K562 (cell line): ENCODE data around the gene LUC7L. TPM values are rescaled to one million over a fixed set of nuclear protein-coding genes. Genes with fewer than 3 reads are reported as not detected.

Experiments
- ATAC-seq: fragments of 200-7000 bp; cut with Tn5 transposase; 3 replicates; pipeline ENCODE4 v1.9.1; 2020; ENCODE audit warnings: moderate library complexity
- BruUV-seq: library from RNA; stranded (reverse); fragments of 400-500 nt; replicated peaks from 2 replicates; lab custom pipeline; 2021; lab: Mats Ljungman, UMichigan
- CTCF ChIA-PET: fragments of 300-600 bp; formaldehyde crosslinking; extraction: SDS; loops from one replicate; lab custom pipeline; 2021; ENCODE audit warnings: low intra/inter-chr PET ratio; lab: Yijun Ruan, JAX
- POLR2A ChIA-PET: fragments of 300-600, 350-650 bp; sonication (Branson Sonifier 250); formaldehyde crosslinking; extraction: SDS; loops from one replicate; lab custom pipeline; 2021; ENCODE audit warnings: antibody characterized with exemption, inconsistent platforms; lab: Yijun Ruan, JAX
- DNase-seq, 4 experiments: peaks; one replicate each; pipeline versions ENCODE4 v3.0.0 to v3.0.0-alpha.2; 2011 to 2018; ENCODE audit warnings: low spot score in 3 of 4, mixed read lengths in 3 of 4; ENCODE audit errors: extremely low read depth in 1 of 4
- FAIRE-seq: peaks from 2 replicates; lab custom pipeline; 2011; peaks lifted over from hg19 to GRCh38; lab: Jason Lieb, UNC
- H2AFZ ChIP-seq: 2 replicates; pipeline ENCODE4 v1.6.0; 2011; ENCODE audit warnings: low read depth, low read length, control low read depth, inconsistent platforms
- H3K27ac ChIP-seq: fragments of 200-600 bp; 3 replicates; pipeline ENCODE4 v1.8.0; 2011; ENCODE audit warnings: low read depth, mild to moderate bottlenecking, control low read depth, inconsistent platforms, low read length, moderate library complexity, mixed read lengths; ENCODE audit errors: extremely low read depth
- H3K27me3 ChIP-seq, 2 experiments: fragments of 300-600 bp in 1 of 2; 2 replicates in 1 of 2; 3 replicates in 1 of 2; pipeline versions ENCODE4 v1.6.0 to v1.8.0; 2011; ENCODE audit warnings: inconsistent platforms in 2 of 2, low read length in 2 of 2, mild to moderate bottlenecking in 1 of 2, mixed read lengths in 1 of 2, moderate library complexity in 1 of 2; ENCODE audit not compliant: control insufficient read depth in 2 of 2, insufficient read depth in 2 of 2
- H3K36me3 ChIP-seq: fragments of 300-600 bp; 3 replicates; pipeline ENCODE4 v1.8.0; 2011; ENCODE audit warnings: mild to moderate bottlenecking, low read length, inconsistent platforms; ENCODE audit not compliant: control insufficient read depth, insufficient read depth
- H3K4me1 ChIP-seq, 2 experiments: fragments of 200-600 bp in 1 of 2; replicated peaks in 1 of 2; 2 replicates in 1 of 2; 3 replicates in 1 of 2; pipeline versions ENCODE4 v1.5.1 to v1.8.0; 2011; ENCODE audit warnings: inconsistent platforms in 2 of 2, low read length in 2 of 2, mild to moderate bottlenecking in 1 of 2, mixed read lengths in 1 of 2, moderate library complexity in 1 of 2; ENCODE audit not compliant: control insufficient read depth in 2 of 2, insufficient read depth in 2 of 2
- H3K4me2 ChIP-seq: 2 replicates; pipeline ENCODE4 v1.6.1; 2011; ENCODE audit warnings: low read length, control low read depth, inconsistent platforms, mixed read lengths; ENCODE audit not compliant: insufficient read depth
- H3K4me3 ChIP-seq: fragments of 200-600 bp; sonication (generic), shearing (Covaris generic); 2 replicates; pipeline ENCODE4 v1.5.1; 2016; ENCODE audit warnings: control low read depth, inconsistent platforms
- H3K79me2 ChIP-seq: fragments of 200-600 bp; 3 replicates; pipeline ENCODE4 v1.8.0; 2011; ENCODE audit warnings: low read length, inconsistent platforms; ENCODE audit not compliant: control insufficient read depth, insufficient read depth
- H3K9ac ChIP-seq, 2 experiments: 2 replicates each; pipeline versions ENCODE4 v1.6.0 to v1.6.1; 2011; ENCODE audit warnings: low read depth in 2 of 2, low read length in 2 of 2, control low read depth in 1 of 2, inconsistent platforms in 1 of 2, mild to moderate bottlenecking in 1 of 2, mixed read lengths in 1 of 2; ENCODE audit not compliant: insufficient read depth in 1 of 2
- H3K9me1 ChIP-seq: one replicate; pipeline ENCODE4 v1.6.0; 2011; ENCODE audit warnings: inconsistent platforms, mild to moderate bottlenecking, low read length, moderate library complexity; ENCODE audit not compliant: control insufficient read depth, insufficient read depth
- H3K9me3 ChIP-seq: replicated peaks from 2 replicates; pipeline ENCODE4 v1.5.1; 2011; ENCODE audit warnings: low read depth, low read length, inconsistent platforms; ENCODE audit not compliant: control insufficient read depth, insufficient read depth
- H4K20me1 ChIP-seq: replicated peaks from 2 replicates; pipeline ENCODE4 v1.6.1; 2011; ENCODE audit warnings: low read length, inconsistent platforms, mixed read lengths; ENCODE audit not compliant: control insufficient read depth, insufficient read depth
- CEBPB ChIP-seq: fragments of 450-650 bp; IDR thresholded peaks from 2 replicates; pipeline ENCODE4 v1.6.1; 2016; ENCODE audit warnings: missing genetic modification characterization, missing compliant biosample characterization
- CTCF ChIP-seq, 3 experiments: IDR thresholded peaks in 2 of 3; conservative IDR thresholded peaks in 1 of 3; 2 replicates each; pipeline ENCODE4 v1.5.1; 2011 to 2012; ENCODE audit warnings: low read length in 3 of 3, mild to moderate bottlenecking in 3 of 3, control low read depth in 2 of 3, improper control_type of control experiment in 1 of 3, inconsistent platforms in 1 of 3, low read depth in 1 of 3, mixed read lengths in 1 of 3, moderate library complexity in 1 of 3; ENCODE audit not compliant: insufficient read depth in 2 of 3
- YY1 ChIP-seq, 3 experiments: IDR thresholded peaks; 2 replicates each; pipeline ENCODE4 v1.6.1; 2011; ENCODE audit warnings: low read length in 2 of 3, mild to moderate bottlenecking in 2 of 3, moderate library complexity in 2 of 3, borderline replicate concordance in 1 of 3, control low read depth in 1 of 3, low read depth in 1 of 3; ENCODE audit not compliant: insufficient read depth in 3 of 3, insufficient replicate concordance in 2 of 3, control insufficient read depth in 1 of 3, insufficient read length in 1 of 3; ENCODE audit errors: extremely low read depth in 1 of 3
- ZBTB7A ChIP-seq: IDR thresholded peaks from 2 replicates; pipeline ENCODE4 v1.6.1; 2011; ENCODE audit warnings: low read depth, mild to moderate bottlenecking, low read length, moderate library complexity, borderline replicate concordance; ENCODE audit not compliant: control insufficient read depth
- WGBS: fragments of 100-300 bp; shearing (Covaris generic); methylation state at CpG from one replicate; pipeline ENCODE4 v1.1.6; 2016; ENCODE audit warnings: low coverage, mixed read lengths; ENCODE audit not compliant: insufficient coverage; ENCODE audit errors: missing lambda C conversion rate; 5-methylcytosine and 5-hydroxymethylcytosine counted together
- in situ Hi-C: fragments of 300-500 bp; cut with MboI; formaldehyde crosslinking; loops from 4 replicates; pipeline ENCODE4 v1.15.0; 2018; ENCODE audit warnings: inconsistent platforms, mixed read lengths
- intact Hi-C: fragments of 100-400 bp; cut with micrococcal nuclease; formaldehyde crosslinking; loops from 2 replicates; pipeline ENCODE4 v1.14.2; 2022
- polyA plus RNA-seq, 8 experiments: library from polyadenylated mRNA; depleted of rRNA in 4 of 8; stranded (reverse) in 5 of 8; unstranded in 3 of 8; fragments of >200 nt; fragmentation: Nextera tagmentation in 2 of 8; fragmentation: Illumina TruSeq in 1 of 8; extraction: Ambion mirVana in 2 of 8; extraction: Trizol in 1 of 8; gene quantifications; 2 replicates each; pipeline versions ENCODE4 v1.2.1 to v1.2.3, GENCODE V29; 2011 to 2014; ENCODE audit warnings: inconsistent platforms in 1 of 8, missing spikeins in 1 of 8
- total RNA-seq, 7 experiments: library from RNA; depleted of rRNA in 6 of 7; stranded (reverse); fragments of >200 nt in 6 of 7; fragmentation: Illumina TruSeq in 2 of 7; extraction: Trizol in 2 of 7; gene quantifications; 2 replicates each; pipeline versions ENCODE4 v1.2.1 to v1.2.3, GENCODE V29; 2011 to 2021; ENCODE audit warnings: low replicate concordance in 1 of 7

Gene LUC7L
- total and polyA plus RNA-seq, 9 of the 15 experiments (the other 6 are each of a cell fraction or from before 2014, with no cell fraction given): 1.7 to 93.3 (median 59.5) TPM

- Histone ChIP-seq H3K4me3 (no peak overlapping the region), H3K9me3 (no peaks in the 10 kb centered on the region)
- CTCF ChIA-PET: no interaction called here
- TF ChIP-seq CTCF (IDR thresholded peaks at IDR 0.05 in 2 of 3, conservative IDR thresholded peaks at IDR 0.05 in 1 of 3; ENCODE audit: insufficient read depth in 2 of 3, low read depth in 1 of 3, low read length in 3 of 3): peak; percentile 13 to 34 (median 15); a peak in 2 of 6 replicates
- no peak for TF ChIP-seq CEBPB (tag)
- TF ChIP-seq YY1 (IDR thresholded peaks at IDR 0.05; ENCODE audit: borderline replicate concordance in 1 of 3, control insufficient read depth in 1 of 3, extremely low read depth in 1 of 3, insufficient read depth in 3 of 3, insufficient read length in 1 of 3, insufficient replicate concordance in 2 of 3, low read depth in 1 of 3, low read length in 2 of 3): peak in 1 of 3 experiments; percentile 24
- 0 out of 2 replicates have a peak, but pooled peaks have one; percentile 31 for TF ChIP-seq ZBTB7A
- TF ChIP-seq, all 486 proteins: peak for 3
- no peaks in the 10 kb centered on the region for H3K9me1 ChIP-seq
- H2AFZ ChIP-seq: 0 out of 2 replicates have a peak overlapping the region, but pooled peaks have one; percentile 45
- H3K27me3 ChIP-seq: no peaks in the 10 kb centered on the region; a peak in 1 of 5 replicates
- peak overlapping the region in 1 of 2 experiments; percentile 71; a peak in 2 of 4 replicates for H3K9ac ChIP-seq
- 0 out of 2 replicates have a peak, but pooled peaks cover 2% of the 10 kb centered on the region for H4K20me1 ChIP-seq
- in situ Hi-C loops: no loop called here
- H3K36me3 ChIP-seq: no peaks in the 10 kb centered on the region
- DNase-seq: peak in 1 of 4 experiments; percentile 49
- peaks cover 0 to 78% of the 10 kb centered on the region in 2 experiments; a peak in 2 of 5 replicates for H3K4me1 ChIP-seq
- H3K27ac ChIP-seq: no peak overlapping the region
- BruUV-seq: no TSS peak
- intact Hi-C loops: no loop called here
- POLR2A ChIA-PET: interaction anchor here (0.6 to 1.3 kb wide), 2 partner anchors 9 to 102 kb away, joined by 3 read pairs; no protein-coding TSS in a partner anchor
- H3K4me2 ChIP-seq: peak overlapping the region; percentile 32; the same call in 1 of the 2 replicates
- no peaks in the 10 kb centered on the region for H3K79me2 ChIP-seq
- 32% methylated on average over 27 of the region's 36 CpGs for WGBS
- peak; percentile 15 for FAIRE-seq
- ATAC-seq: peak; percentile 54
Measured at GRCh38 chr16:272633-273546, 43.6 kb upstream of the LUC7L start.
